Effector memory CD8-positive, alpha-beta T cell (primary cell): Measurements from ENCODE around the gene OPCML.

ENCODE experiments used
- ATAC-seq: fragments of 150-1000 bp; cut with Tn5 transposase; replicated peaks from 2 replicates; pipeline ENCODE4 v1.10.0; 2021; ENCODE audit warnings: mild to moderate bottlenecking, moderate library complexity
- DNase-seq, 3 experiments: peaks; one replicate each; pipeline ENCODE4 v3.0.0; 2021
- H3K27ac Mint-ChIP-seq, 2 donors: one replicate each; pipeline ENCODE4 v1.8.0; 2022; ENCODE audit warnings: mild to moderate bottlenecking in 2 of 2, mixed read lengths in 2 of 2, moderate library complexity in 2 of 2
- H3K27me3 Mint-ChIP-seq, 2 donors: one replicate each; pipeline ENCODE4 v1.8.0; 2022; ENCODE audit warnings: mixed read lengths in 2 of 2
- H3K36me3 Mint-ChIP-seq: one replicate; pipeline ENCODE4 v1.8.0; 2022; ENCODE audit warnings: mild to moderate bottlenecking, moderate library complexity, mixed read lengths; ENCODE audit not compliant: insufficient read depth
- H3K4me1 Mint-ChIP-seq, 2 donors: one replicate each; pipeline ENCODE4 v1.8.0; 2022; ENCODE audit warnings: low read depth in 2 of 2, mixed read lengths in 2 of 2
- H3K4me3 Mint-ChIP-seq, 2 donors: one replicate each; pipeline ENCODE4 v1.8.0; 2022; ENCODE audit warnings: mild to moderate bottlenecking in 2 of 2, mixed read lengths in 2 of 2, moderate library complexity in 2 of 2
- H3K9me3 Mint-ChIP-seq, 2 donors: one replicate each; pipeline ENCODE4 v1.8.0; 2022; ENCODE audit warnings: mixed read lengths in 2 of 2

OPCML gene

GRCh38 chr11:133082841-133083488 is 449.3 kb downstream of the OPCML start:
- H3K9me3 Mint-ChIP-seq = no peaks in the 10 kb centered on the region
- H3K36me3 Mint-ChIP-seq = no peaks in the 10 kb centered on the region
- peaks cover 7 to 31% of the 10 kb centered on the region in 2 donors for H3K27me3 Mint-ChIP-seq
- H3K4me3 Mint-ChIP-seq = peak overlapping the region in 1 of 2 donors; percentile 27
- ATAC-seq = peak; percentile 59
- no peaks in the 10 kb centered on the region for H3K4me1 Mint-ChIP-seq
- no peak overlapping the region for H3K27ac Mint-ChIP-seq
- DNase-seq = peak in 1 of 3 experiments; percentile 5

DNA sequence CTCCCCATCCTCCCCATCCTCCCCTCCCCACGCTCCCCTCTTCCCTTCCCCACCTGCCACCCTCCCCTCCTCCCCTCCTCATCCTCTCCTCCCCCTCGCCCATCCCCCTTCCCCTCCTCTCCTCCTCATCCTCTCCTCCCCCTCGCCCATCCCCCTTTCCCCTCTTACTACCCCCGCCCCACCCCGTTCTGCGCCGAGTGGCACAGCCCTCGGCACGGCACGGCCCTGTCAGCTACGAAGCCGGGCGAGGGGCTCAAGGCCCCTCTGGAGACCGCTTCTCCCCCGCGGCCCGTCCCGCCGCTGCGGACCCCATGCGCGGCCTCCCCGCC is 449.9 kb downstream of the OPCML start:
- H3K36me3 Mint-ChIP-seq = no peaks in the 10 kb centered on the region
- DNase-seq (no peak), ATAC-seq (no peak)
- no peaks in the 10 kb centered on the region for H3K9me3 Mint-ChIP-seq
- H3K4me3 Mint-ChIP-seq = no peak overlapping the region
- H3K27ac Mint-ChIP-seq = no peak overlapping the region
- no peaks in the 10 kb centered on the region for H3K4me1 Mint-ChIP-seq
- peaks cover 7 to 31% of the 10 kb centered on the region in 2 donors for H3K27me3 Mint-ChIP-seq

GRCh38 chr11:133081730-133082452 is 450.4 kb downstream of the OPCML start:
- peaks cover 7 to 31% of the 10 kb centered on the region in 2 donors for H3K27me3 Mint-ChIP-seq
- H3K4me1 Mint-ChIP-seq = no peaks in the 10 kb centered on the region
- ATAC-seq (no peak), DNase-seq (no peak)
- H3K36me3 Mint-ChIP-seq = no peaks in the 10 kb centered on the region
- no peak overlapping the region for H3K4me3 Mint-ChIP-seq
- no peaks in the 10 kb centered on the region for H3K9me3 Mint-ChIP-seq
- no peak overlapping the region for H3K27ac Mint-ChIP-seq

DNA sequence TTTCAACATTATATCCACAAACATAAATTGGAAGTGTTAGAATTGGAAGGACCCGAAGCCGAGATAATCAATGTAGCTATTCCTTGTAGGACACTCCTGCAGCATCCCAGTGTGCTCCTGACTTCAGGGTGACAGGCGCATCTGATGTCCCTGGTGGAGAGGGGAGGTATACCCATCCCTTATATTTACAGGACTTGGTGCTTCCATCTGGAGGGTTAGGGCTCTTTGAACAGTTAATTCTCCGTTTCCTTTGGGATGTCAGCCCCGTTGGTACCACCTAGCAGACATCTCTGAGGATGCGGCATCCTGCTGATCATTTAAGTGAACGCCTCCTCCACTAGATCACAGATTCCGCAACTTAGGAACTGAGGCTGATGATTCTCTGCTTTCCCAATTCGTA is 451.3 kb downstream of the OPCML start:
- no peaks in the 10 kb centered on the region for H3K36me3 Mint-ChIP-seq
- no peak overlapping the region for H3K27ac Mint-ChIP-seq
- peaks cover 7 to 25% of the 10 kb centered on the region in 2 donors for H3K27me3 Mint-ChIP-seq
- ATAC-seq (no peak), DNase-seq (no peak)
- H3K4me3 Mint-ChIP-seq = no peak overlapping the region
- H3K4me1 Mint-ChIP-seq = no peaks in the 10 kb centered on the region
- no peaks in the 10 kb centered on the region for H3K9me3 Mint-ChIP-seq

DNA sequence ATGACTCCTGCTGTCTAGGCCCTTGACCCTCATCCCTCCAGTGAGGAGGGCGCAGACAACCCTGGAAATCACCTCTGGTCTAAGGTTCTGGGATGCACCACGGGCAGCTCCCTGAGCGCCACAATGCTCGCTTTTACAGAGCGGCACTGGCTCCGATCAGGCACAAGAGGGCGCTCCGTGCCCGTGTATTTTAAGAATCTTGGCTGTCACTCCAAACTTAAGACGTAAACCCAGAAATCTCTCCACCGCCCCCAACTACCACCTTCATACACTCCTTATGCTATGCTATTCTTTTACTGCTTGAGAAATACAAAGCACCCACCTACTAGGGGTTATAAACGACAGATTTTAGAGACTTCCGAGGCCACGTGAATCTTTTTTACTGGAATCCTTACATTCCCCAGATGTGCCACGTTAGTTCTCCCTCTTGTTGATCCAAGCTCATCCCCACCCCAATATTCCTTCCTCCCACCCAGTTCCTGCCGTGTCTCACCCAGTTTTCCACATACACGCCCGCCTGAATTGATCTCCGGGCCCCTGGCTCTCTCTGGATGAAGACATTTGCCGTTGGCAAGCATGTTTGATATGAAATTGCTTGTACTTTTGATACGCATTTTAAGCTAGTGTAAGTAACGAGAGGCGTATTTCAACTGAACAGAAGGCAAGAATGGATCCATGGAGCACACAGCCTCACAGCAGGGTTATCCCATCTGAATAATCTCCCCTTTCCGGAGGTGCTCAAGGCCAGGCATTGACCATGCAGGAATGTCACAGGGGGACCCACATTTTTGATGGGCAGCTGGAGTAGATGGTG is 453.5 kb downstream of the OPCML start:
- ATAC-seq (no peak), DNase-seq (no peak)
- Mint-ChIP-seq H3K4me1 (no peaks in the 10 kb centered on the region), H3K36me3 (no peaks in the 10 kb centered on the region), H3K27me3 (peaks cover 0 to 14% of the 10 kb centered on the region in 2 donors), H3K27ac (no peak overlapping the region), H3K9me3 (no peaks in the 10 kb centered on the region), H3K4me3 (no peak overlapping the region)

- Mint-ChIP-seq H3K4me1 (no peaks in the 10 kb centered on the region), H3K27me3 (peaks cover 0 to 7% of the 10 kb centered on the region in 2 donors), H3K27ac (no peak overlapping the region), H3K9me3 (no peaks in the 10 kb centered on the region), H3K36me3 (no peaks in the 10 kb centered on the region), H3K4me3 (no peak overlapping the region)
- DNase-seq = no peak
- no peak for ATAC-seq
Measured at GRCh38 chr11:133078012-133078411, 454.3 kb downstream of the OPCML start.

DNA sequence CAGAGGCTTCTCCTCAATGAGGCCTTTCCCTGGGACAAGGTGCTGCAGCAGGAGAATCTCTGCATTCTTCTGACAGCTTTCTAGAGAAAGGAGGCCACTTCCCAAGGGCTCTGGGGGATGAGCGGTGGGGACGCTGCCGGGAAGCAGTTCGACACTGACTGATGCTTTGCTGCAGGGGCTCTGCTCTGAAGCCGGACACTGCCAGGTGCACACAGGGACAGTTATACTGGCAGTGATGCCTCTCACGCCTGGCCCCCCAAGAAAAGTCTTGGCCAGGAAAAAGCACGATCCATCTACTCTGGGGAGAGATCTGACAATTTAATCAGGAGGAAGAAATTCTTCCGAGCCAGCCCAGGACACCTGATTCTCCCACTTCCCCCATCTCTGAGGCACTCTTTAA is 456.9 kb downstream of the OPCML start:
- Mint-ChIP-seq H3K4me1 (no peaks in the 10 kb centered on the region), H3K27me3 (peaks cover 0 to 7% of the 10 kb centered on the region in 2 donors), H3K4me3 (no peak overlapping the region), H3K9me3 (no peaks in the 10 kb centered on the region), H3K36me3 (peaks cover 2% of the 10 kb centered on the region), H3K27ac (no peak overlapping the region)
- ATAC-seq (no peak), DNase-seq (no peak)

GRCh38 chr11:133072858-133073582 is 459.3 kb downstream of the OPCML start:
- Mint-ChIP-seq H3K4me3 (no peak overlapping the region), H3K36me3 (peaks cover 2% of the 10 kb centered on the region), H3K9me3 (no peaks in the 10 kb centered on the region), H3K4me1 (no peaks in the 10 kb centered on the region), H3K27ac (no peak overlapping the region), H3K27me3 (peaks cover 0 to 7% of the 10 kb centered on the region in 2 donors)
- DNase-seq (no peak), ATAC-seq (no peak)

DNA sequence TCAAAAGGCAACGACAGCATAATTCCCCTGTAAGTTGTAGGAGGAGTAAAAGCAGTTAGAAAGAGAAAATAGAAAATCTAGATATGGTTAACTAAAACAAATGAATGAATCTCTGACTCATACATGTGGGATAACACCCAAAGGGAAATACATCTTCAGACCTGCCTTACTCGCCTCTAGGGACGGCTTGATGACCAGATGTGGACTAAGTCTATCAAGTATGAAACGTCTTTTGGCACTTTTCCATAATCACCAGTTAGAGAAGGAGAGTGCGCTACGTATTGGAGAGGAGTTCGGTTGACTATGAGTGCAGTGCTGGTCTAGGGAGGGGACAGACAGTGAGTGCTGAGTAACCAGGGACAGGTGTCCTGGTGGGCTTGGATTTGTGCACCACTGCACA is 459.9 kb downstream of the OPCML start:
- DNase-seq = no peak
- Mint-ChIP-seq H3K27me3 (peaks cover 0 to 7% of the 10 kb centered on the region in 2 donors), H3K4me3 (no peak overlapping the region), H3K36me3 (peaks cover 2% of the 10 kb centered on the region), H3K9me3 (no peaks in the 10 kb centered on the region), H3K27ac (no peak overlapping the region), H3K4me1 (no peaks in the 10 kb centered on the region)
- ATAC-seq = no peak

GRCh38 chr11:133070791-133071190 is 461.5 kb downstream of the OPCML start:
- peaks cover 5 to 15% of the 10 kb centered on the region in 2 donors for H3K27me3 Mint-ChIP-seq
- no peak for ATAC-seq
- no peak overlapping the region for H3K27ac Mint-ChIP-seq
- H3K9me3 Mint-ChIP-seq = peaks cover 4% of the 10 kb centered on the region in 2 donors
- no peaks in the 10 kb centered on the region for H3K4me1 Mint-ChIP-seq
- peaks cover 2% of the 10 kb centered on the region for H3K36me3 Mint-ChIP-seq
- no peak overlapping the region for H3K4me3 Mint-ChIP-seq
- DNase-seq = no peak

DNA sequence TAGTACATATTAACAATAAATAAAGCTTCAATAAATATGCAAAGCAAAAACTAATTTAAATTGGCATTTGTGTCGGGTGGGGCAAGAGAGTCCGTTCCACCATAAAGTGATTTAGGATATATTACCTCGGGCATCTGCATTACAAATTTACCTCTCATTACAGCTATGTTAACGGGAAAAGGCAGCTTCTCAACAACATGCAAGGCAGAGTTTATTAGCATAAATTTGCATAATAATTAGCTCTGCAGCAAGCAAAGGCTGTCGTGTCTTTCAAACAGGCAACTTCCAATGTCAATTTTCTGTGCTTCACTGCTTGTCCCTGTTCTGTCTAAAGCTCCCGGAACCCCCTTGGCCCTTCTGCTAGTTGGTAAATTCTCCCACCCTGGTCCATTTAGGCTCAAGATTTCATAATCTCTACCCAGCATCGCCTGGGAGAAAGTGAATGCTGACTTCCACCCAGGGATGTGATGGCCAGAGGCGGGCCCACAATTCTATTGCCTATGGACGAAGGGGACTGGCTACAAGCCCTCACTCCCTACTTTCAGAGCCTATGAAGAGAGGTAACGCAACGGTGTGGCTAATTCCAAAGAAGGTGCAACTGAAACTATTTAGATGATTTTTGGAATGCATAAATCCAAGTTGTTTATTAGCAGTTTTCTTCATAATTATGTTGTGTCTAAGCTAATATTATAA is 462.1 kb downstream of the OPCML start:
- Mint-ChIP-seq H3K4me1 (no peaks in the 10 kb centered on the region), H3K27me3 (peaks cover 8 to 19% of the 10 kb centered on the region in 2 donors), H3K36me3 (peaks cover 2% of the 10 kb centered on the region), H3K27ac (no peak overlapping the region), H3K4me3 (no peak overlapping the region), H3K9me3 (peaks cover 5% of the 10 kb centered on the region in 2 donors)
- DNase-seq (no peak), ATAC-seq (no peak)

GRCh38 chr11:133065847-133066485 is 466.3 kb downstream of the OPCML start:
- Mint-ChIP-seq H3K36me3 (no peaks in the 10 kb centered on the region), H3K4me1 (peaks cover 0 to 2% of the 10 kb centered on the region in 2 donors), H3K27me3 (peaks cover 27 to 44% of the 10 kb centered on the region in 2 donors), H3K4me3 (no peak overlapping the region), H3K9me3 (peaks cover 5 to 6% of the 10 kb centered on the region in 2 donors), H3K27ac (no peak overlapping the region)
- DNase-seq = no peak
- no peak for ATAC-seq
